ENCODE measurements around the gene SRRM2.
"Not testable (repeated sequence)": the region's sequence is repeated elsewhere in the genome, so short reads cannot be mapped to it uniquely, and the experiment has no call there.

Gene SRRM2

GRCh38 chr16:2716948-2717347 is 35.5 kb upstream of the SRRM2 start:
- no peaks in the 10 kb centered on the region for H3K4me1 ChIP-seq
- H3K27me3 ChIP-seq = no peaks in the 10 kb centered on the region
- H3K9me3 ChIP-seq = no peaks in the 10 kb centered on the region
- no peak for TF ChIP-seq CTCF (IDR thresholded peaks at IDR 0.05; ENCODE audit: low read depth, low read length)
- H3K36me3 ChIP-seq = no peaks in the 10 kb centered on the region
- DNase-seq = no peak
- H3K4me3 ChIP-seq (ENCODE audit: low read depth, low read length) = no peak overlapping the region

- DNase-seq = no peak
- Histone ChIP-seq H3K4me3 (ENCODE audit: low read depth, low read length) (no peak overlapping the region), H3K27me3 (no peaks in the 10 kb centered on the region), H3K4me1 (no peaks in the 10 kb centered on the region), H3K9me3 (no peaks in the 10 kb centered on the region), H3K36me3 (no peaks in the 10 kb centered on the region)
- no peak for TF ChIP-seq CTCF (IDR thresholded peaks at IDR 0.05; ENCODE audit: low read depth, low read length)
Observed at GRCh38 chr16:2717383-2718263, 34.8 kb upstream of the SRRM2 start.

GRCh38 chr16:2719328-2720063 is 32.9 kb upstream of the SRRM2 start:
- H3K4me3 ChIP-seq (ENCODE audit: low read depth, low read length) = no peak overlapping the region
- no peaks in the 10 kb centered on the region for H3K4me1 ChIP-seq
- no peaks in the 10 kb centered on the region for H3K27me3 ChIP-seq
- no peaks in the 10 kb centered on the region for H3K9me3 ChIP-seq
- no peak for TF ChIP-seq CTCF (IDR thresholded peaks at IDR 0.05; ENCODE audit: low read depth, low read length)
- peak; percentile 9 for DNase-seq
- no peaks in the 10 kb centered on the region for H3K36me3 ChIP-seq

GRCh38 chr16:2720064-2720457 is 32.4 kb upstream of the SRRM2 start, which contains the start of gene PRSS27:
Gene PRSS27, minus strand, starts transcription at chr16:2720224. Its CDS starts 64 bp downstream, at chr16:2720160.
- Histone ChIP-seq H3K4me1 (no peaks in the 10 kb centered on the region), H3K9me3 (no peaks in the 10 kb centered on the region), H3K27me3 (no peaks in the 10 kb centered on the region), H3K36me3 (no peaks in the 10 kb centered on the region), H3K4me3 (ENCODE audit: low read depth, low read length) (peak within 1 kb of the TSS; percentile 63)
- no peak for TF ChIP-seq CTCF (IDR thresholded peaks at IDR 0.05; ENCODE audit: low read depth, low read length)
- peak; percentile 22 for DNase-seq

GRCh38 chr16:2720719-2721633 is 31.5 kb upstream of the SRRM2 start:
- TF ChIP-seq CTCF (IDR thresholded peaks at IDR 0.05; ENCODE audit: low read depth, low read length) = peak; percentile 39; the same call in 1 of the 2 replicates
- Histone ChIP-seq H3K4me3 (ENCODE audit: low read depth, low read length) (peak overlapping the region; percentile 65), H3K27me3 (no peaks in the 10 kb centered on the region), H3K4me1 (no peaks in the 10 kb centered on the region), H3K9me3 (no peaks in the 10 kb centered on the region), H3K36me3 (no peaks in the 10 kb centered on the region)
- DNase-seq = peak; percentile 96

GRCh38 chr16:2721634-2722173 is 30.7 kb upstream of the SRRM2 start:
- not testable (repeated sequence) for H3K36me3 ChIP-seq, DNase-seq
- H3K4me3 ChIP-seq (ENCODE audit: low read depth, low read length) = peak overlapping the region; percentile 65

More at GRCh38 chr16:2721634-2722173, 30.7 kb upstream of the SRRM2 start:
- not testable (repeated sequence) for H3K4me1 ChIP-seq, H3K9me3 ChIP-seq, H3K27me3 ChIP-seq
